Stomach (tissue), 4 donors: ENCODE measurements around the gene ATP6V1G2.

Source experiments
- CTCF ChIP-seq, 7 experiments: fragments of 450-650 bp in 4 of 7; fragments of 200-600 bp in 3 of 7; sonication (generic) in 3 of 7; IDR thresholded peaks; one replicate each; pipeline ENCODE4 v1.5.1; 2016 to 2019; ENCODE audit warnings: antibody characterized with exemption in 7 of 7, control low read depth in 2 of 7, mild to moderate bottlenecking in 1 of 7
- POLR2A ChIP-seq, 4 donors: fragments of 450-650 bp; IDR thresholded peaks; one replicate each; pipeline ENCODE4 v1.6.1; 2016; ENCODE audit warnings: antibody characterized with exemption in 4 of 4, control low read depth in 2 of 4, mild to moderate bottlenecking in 1 of 4, moderate library complexity in 1 of 4

- TF ChIP-seq CTCF (IDR thresholded peaks at IDR 0.05) (no peak), POLR2A (IDR thresholded peaks at IDR 0.05) (no peak)
Measured at GRCh38 chr6:31534011-31534410, 12.4 kb downstream of the ATP6V1G2 start.
